Central memory CD8-positive, alpha-beta T cell (primary cell): ENCODE results near the gene LIN37.
A peak's percentile ranks its signal among the peaks of the same experiment; 100 is the strongest.
"Not testable (repeated sequence)": the region's sequence is repeated elsewhere in the genome, so short reads cannot be mapped to it uniquely, and the experiment has no call there.

ENCODE experiments used
- ATAC-seq: fragments of 150-1000 bp; cut with Tn5 transposase; replicated peaks from 2 replicates; pipeline ENCODE4 v1.10.0; 2022; ENCODE audit warnings: mild to moderate bottlenecking, moderate FRiP score, moderate number of reproducible peaks; ENCODE audit not compliant: poor library complexity, severe bottlenecking; ENCODE audit errors: extremely low read depth
- DNase-seq, 2 donors: peaks; one replicate each; pipeline ENCODE4 v3.0.0; 2021; ENCODE audit warnings: low spot score in 2 of 2
- H3K27ac Mint-ChIP-seq: one replicate; pipeline ENCODE4 v1.8.0; 2022; ENCODE audit warnings: low read depth, mild to moderate bottlenecking, moderate library complexity, mixed read lengths
- H3K27me3 Mint-ChIP-seq: one replicate; pipeline ENCODE4 v1.8.0; 2022; ENCODE audit warnings: mixed read lengths
- H3K36me3 Mint-ChIP-seq: one replicate; pipeline ENCODE4 v1.8.0; 2022; ENCODE audit warnings: mild to moderate bottlenecking, moderate library complexity, mixed read lengths; ENCODE audit not compliant: insufficient read depth
- H3K4me1 Mint-ChIP-seq: one replicate; pipeline ENCODE4 v1.8.0; 2022; ENCODE audit warnings: mixed read lengths
- H3K4me3 Mint-ChIP-seq: one replicate; pipeline ENCODE4 v1.8.0; 2022; ENCODE audit warnings: mild to moderate bottlenecking, moderate library complexity, mixed read lengths
- H3K9me3 Mint-ChIP-seq: one replicate; pipeline ENCODE4 v1.8.0; 2022; ENCODE audit warnings: mixed read lengths

LIN37 gene

DNA sequence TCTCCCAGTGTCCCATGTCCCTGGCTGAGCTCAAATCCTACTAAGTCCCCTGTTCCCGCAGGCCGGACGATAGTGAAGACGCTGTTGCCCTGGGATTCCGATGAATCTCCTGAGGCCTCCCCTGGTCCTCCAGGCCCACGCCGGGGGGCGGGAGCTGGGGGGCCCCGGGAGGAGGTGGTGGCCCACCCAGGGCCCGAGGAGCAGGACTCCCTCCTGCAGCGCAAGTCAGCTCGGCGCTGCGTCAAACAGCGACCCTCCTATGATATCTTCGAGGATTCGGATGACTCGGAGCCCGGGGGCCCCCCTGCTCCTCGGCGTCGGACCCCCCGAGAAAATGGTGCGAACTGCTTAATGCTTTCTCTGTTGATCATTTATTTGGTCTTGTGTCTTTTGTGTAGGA lies 24.7 kb upstream of the LIN37 start:
- Mint-ChIP-seq H3K27ac (no peak overlapping the region), H3K9me3 (no peaks in the 10 kb centered on the region), H3K36me3 (peaks cover 52% of the 10 kb centered on the region), H3K4me1 (peaks cover 16% of the 10 kb centered on the region), H3K27me3 (no peaks in the 10 kb centered on the region), H3K4me3 (no peak overlapping the region)
- DNase-seq (no peak), ATAC-seq (no peak)

- H3K9me3 Mint-ChIP-seq, ATAC-seq, H3K27me3 Mint-ChIP-seq, H3K4me3 Mint-ChIP-seq, H3K27ac Mint-ChIP-seq, DNase-seq: not testable (repeated sequence)
- Mint-ChIP-seq H3K4me1 (peaks cover 12% of the 10 kb centered on the region), H3K36me3 (peaks cover 52% of the 10 kb centered on the region)
These were observed 24.2 kb upstream of the LIN37 start for GRCh38 chr19:35724132-35724531.

DNA sequence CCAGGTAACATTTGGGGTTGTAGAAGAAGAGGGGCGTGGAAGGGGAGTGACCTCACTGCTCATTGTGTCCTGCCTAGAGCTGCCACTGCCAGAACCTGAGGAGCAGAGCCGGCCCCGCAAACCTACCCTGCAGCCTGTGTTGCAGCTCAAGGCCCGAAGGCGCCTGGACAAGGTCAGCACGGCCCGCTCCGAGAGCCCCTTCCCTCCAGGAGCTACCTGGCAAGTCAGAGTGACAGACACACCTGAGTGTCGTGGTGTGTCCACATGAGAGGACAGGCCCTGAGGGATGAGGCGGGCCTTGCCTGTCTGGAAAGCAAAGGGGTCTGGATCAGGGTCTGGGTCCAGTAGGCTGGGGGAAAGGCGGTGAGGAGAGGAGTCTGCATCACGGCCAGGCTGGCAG lies 23.8 kb upstream of the LIN37 start:
- Mint-ChIP-seq H3K27me3 (no peaks in the 10 kb centered on the region), H3K36me3 (peaks cover 52% of the 10 kb centered on the region), H3K4me3 (no peak overlapping the region), H3K27ac (no peak overlapping the region), H3K4me1 (peaks cover 7% of the 10 kb centered on the region), H3K9me3 (no peaks in the 10 kb centered on the region)
- DNase-seq (no peak), ATAC-seq (no peak)

DNA sequence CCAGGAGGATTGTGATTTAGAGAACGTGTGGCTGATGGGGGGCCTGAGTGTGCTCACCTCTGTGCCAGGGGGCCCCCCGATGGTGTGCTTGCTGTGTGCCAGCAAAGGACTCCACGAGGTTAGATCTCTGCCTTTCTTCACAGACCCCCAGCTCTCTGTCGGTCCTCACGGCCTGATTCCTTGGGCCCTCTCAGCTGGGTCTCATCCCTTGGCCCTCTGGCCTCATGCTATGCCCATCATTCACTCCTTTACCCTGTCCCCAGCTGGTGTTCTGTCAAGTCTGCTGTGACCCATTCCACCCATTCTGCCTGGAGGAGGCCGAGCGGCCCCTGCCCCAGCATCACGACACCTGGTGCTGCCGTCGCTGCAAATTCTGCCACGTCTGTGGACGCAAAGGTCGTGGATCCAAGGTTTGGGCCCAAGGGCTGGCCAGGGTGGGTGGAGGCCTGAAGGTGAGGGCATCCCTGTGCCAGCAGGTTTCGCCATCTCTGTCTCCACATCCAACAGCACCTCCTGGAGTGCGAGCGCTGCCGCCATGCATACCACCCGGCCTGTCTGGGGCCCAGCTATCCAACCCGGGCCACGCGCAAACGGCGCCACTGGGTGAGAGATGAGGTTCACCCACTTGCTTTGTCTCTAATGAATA lies 23.0 kb upstream of the LIN37 start:
- no peaks in the 10 kb centered on the region for H3K27me3 Mint-ChIP-seq
- no peak for DNase-seq
- peaks cover 55% of the 10 kb centered on the region for H3K36me3 Mint-ChIP-seq
- H3K4me1 Mint-ChIP-seq = peaks cover 7% of the 10 kb centered on the region
- no peak overlapping the region for H3K4me3 Mint-ChIP-seq
- H3K9me3 Mint-ChIP-seq = no peaks in the 10 kb centered on the region
- no peak overlapping the region for H3K27ac Mint-ChIP-seq
- no peak for ATAC-seq

DNA sequence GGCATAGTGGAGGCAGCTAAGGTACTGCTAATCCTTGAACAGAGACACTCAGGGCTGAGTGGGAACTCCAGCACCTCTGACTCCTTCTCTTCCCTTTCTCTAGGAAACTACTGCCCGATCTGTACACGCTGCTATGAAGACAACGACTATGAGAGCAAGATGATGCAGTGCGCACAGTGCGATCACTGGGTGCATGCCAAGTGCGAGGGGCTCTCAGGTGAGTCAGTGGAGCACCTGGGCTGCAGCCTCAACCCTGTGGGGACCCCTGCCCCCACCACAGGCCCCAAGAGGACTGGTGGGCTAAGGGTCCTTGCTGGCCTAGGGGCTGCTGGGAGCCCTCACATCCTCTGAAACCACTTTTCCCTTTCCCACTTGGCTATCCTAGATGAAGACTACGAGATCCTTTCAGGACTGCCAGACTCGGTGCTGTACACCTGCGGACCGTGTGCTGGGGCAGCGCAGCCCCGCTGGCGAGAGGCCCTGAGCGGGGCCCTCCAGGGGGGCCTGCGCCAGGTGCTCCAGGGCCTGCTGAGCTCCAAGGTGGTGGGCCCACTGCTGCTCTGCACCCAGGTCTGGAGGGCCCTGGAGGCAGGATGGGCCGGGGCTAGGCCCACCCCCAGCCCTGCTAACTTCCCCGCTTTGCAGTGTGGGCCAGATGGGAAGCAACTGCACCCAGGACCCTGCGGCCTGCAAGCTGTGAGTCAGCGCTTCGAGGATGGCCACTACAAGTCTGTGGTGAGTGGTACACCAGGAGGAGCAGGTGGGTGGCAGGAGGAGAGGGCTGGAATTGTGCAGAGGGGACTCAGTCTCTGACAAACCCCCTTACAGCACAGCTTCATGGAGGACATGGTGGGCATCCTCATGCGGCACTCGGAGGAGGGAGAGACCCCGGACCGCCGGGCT lies 21.1 kb upstream of the LIN37 start:
- no peak for DNase-seq
- no peaks in the 10 kb centered on the region for H3K9me3 Mint-ChIP-seq
- no peak for ATAC-seq
- peak overlapping the region; percentile 73 for H3K27ac Mint-ChIP-seq
- peaks cover 56% of the 10 kb centered on the region for H3K36me3 Mint-ChIP-seq
- H3K27me3 Mint-ChIP-seq = no peaks in the 10 kb centered on the region
- no peak overlapping the region for H3K4me3 Mint-ChIP-seq
- peaks cover 14% of the 10 kb centered on the region for H3K4me1 Mint-ChIP-seq

GRCh38 chr19:35727956-35728706 lies 20.2 kb upstream of the LIN37 start:
- DNase-seq = no peak
- no peak overlapping the region for H3K4me3 Mint-ChIP-seq
- peaks cover 51% of the 10 kb centered on the region for H3K36me3 Mint-ChIP-seq
- ATAC-seq = no peak
- no peaks in the 10 kb centered on the region for H3K9me3 Mint-ChIP-seq
- peak overlapping the region; percentile 73 for H3K27ac Mint-ChIP-seq
- no peaks in the 10 kb centered on the region for H3K27me3 Mint-ChIP-seq
- peaks cover 14% of the 10 kb centered on the region for H3K4me1 Mint-ChIP-seq

DNA sequence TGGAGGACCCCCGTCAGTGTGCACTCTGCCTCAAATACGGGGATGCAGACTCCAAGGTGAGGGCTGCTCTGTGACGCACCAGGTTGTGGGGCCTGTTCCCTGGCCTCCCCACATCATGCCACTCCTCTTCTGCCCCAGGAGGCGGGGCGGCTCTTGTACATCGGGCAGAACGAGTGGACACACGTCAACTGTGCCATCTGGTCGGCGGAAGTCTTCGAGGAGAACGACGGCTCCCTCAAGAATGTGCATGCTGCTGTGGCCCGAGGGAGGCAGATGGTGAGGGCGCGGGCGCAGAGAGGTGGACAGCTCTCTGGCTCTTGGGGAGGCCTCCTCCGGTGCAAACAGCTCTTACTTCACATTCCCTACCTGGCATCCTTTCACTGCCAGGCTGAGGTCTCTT lies 19.4 kb upstream of the LIN37 start:
- Mint-ChIP-seq H3K36me3 (peaks cover 50% of the 10 kb centered on the region), H3K4me1 (peaks cover 17% of the 10 kb centered on the region), H3K9me3 (no peaks in the 10 kb centered on the region), H3K27ac (peak overlapping the region; percentile 73), H3K27me3 (no peaks in the 10 kb centered on the region), H3K4me3 (no peak overlapping the region)
- no peak for ATAC-seq
- DNase-seq = no peak

DNA sequence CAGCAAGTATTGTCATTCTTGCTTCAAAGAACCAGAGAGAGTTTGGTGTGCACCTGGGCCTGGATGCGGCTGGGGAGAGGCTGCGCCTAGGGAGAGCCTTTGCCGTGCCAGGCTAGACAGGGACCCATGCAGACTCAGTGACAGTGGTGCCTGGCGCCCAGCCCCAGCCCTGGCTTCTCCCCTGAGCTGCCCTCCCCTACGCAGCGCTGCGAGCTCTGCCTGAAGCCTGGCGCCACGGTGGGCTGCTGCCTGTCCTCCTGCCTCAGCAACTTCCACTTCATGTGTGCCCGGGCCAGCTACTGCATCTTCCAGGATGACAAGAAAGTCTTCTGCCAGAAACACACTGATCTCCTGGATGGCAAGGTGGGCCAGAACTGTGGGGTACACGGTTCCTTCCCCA lies 18.6 kb upstream of the LIN37 start:
- H3K4me3 Mint-ChIP-seq = no peak overlapping the region
- H3K4me1 Mint-ChIP-seq = peaks cover 25% of the 10 kb centered on the region
- ATAC-seq (no peak), DNase-seq (no peak)
- H3K27me3 Mint-ChIP-seq = no peaks in the 10 kb centered on the region
- H3K36me3 Mint-ChIP-seq = peaks cover 46% of the 10 kb centered on the region
- H3K27ac Mint-ChIP-seq = no peak overlapping the region
- no peaks in the 10 kb centered on the region for H3K9me3 Mint-ChIP-seq

GRCh38 chr19:35730326-35730725 lies 18.1 kb upstream of the LIN37 start:
- no peak overlapping the region for H3K27ac Mint-ChIP-seq

DNA sequence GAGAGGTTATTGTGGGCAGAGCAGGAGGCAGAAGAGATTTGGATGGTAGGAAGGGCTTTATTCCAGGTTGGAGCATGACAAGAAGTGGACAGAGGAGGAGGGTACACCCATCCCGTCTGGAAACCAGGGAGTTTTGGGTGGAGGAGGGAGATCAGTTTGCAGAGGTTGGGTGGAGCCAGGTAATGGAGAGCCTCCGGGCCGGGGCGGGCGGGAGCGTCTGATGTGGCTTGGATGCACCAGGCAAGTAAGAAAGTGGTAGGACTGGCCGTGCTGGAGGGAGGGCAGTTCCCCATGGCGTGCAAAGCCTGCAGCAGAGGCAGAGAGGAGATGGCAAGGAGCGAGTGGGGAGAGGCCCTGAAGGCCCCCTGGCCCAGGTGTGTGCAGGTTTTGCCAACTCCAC lies 17.0 kb upstream of the LIN37 start:
- no peaks in the 10 kb centered on the region for H3K27me3 Mint-ChIP-seq
- DNase-seq = no peak
- H3K4me3 Mint-ChIP-seq = no peak overlapping the region
- H3K9me3 Mint-ChIP-seq = no peaks in the 10 kb centered on the region
- ATAC-seq = no peak
- peaks cover 26% of the 10 kb centered on the region for H3K4me1 Mint-ChIP-seq
- peaks cover 34% of the 10 kb centered on the region for H3K36me3 Mint-ChIP-seq
- no peak overlapping the region for H3K27ac Mint-ChIP-seq

More at GRCh38 chr19:35730326-35730725, 18.1 kb upstream of the LIN37 start:
- Mint-ChIP-seq H3K9me3 (no peaks in the 10 kb centered on the region), H3K4me3 (no peak overlapping the region), H3K36me3 (peaks cover 44% of the 10 kb centered on the region), H3K27me3 (no peaks in the 10 kb centered on the region), H3K4me1 (peaks cover 26% of the 10 kb centered on the region)
- ATAC-seq (no peak), DNase-seq (no peak)

- Mint-ChIP-seq H3K9me3 (no peaks in the 10 kb centered on the region), H3K4me3 (no peak overlapping the region), H3K36me3 (peaks cover 31% of the 10 kb centered on the region), H3K4me1 (peaks cover 26% of the 10 kb centered on the region), H3K27ac (no peak overlapping the region), H3K27me3 (no peaks in the 10 kb centered on the region)
- DNase-seq (no peak), ATAC-seq (no peak)
These were observed 16.5 kb upstream of the LIN37 start for GRCh38 chr19:35731779-35732405.

- Mint-ChIP-seq H3K27me3 (no peaks in the 10 kb centered on the region), H3K4me1 (peaks cover 31% of the 10 kb centered on the region), H3K27ac (no peak overlapping the region), H3K4me3 (no peak overlapping the region), H3K36me3 (peaks cover 32% of the 10 kb centered on the region), H3K9me3 (no peaks in the 10 kb centered on the region)
- no peak for DNase-seq
- no peak for ATAC-seq
These were observed 15.7 kb upstream of the LIN37 start for GRCh38 chr19:35732540-35733179.
